HG02970 (cell line): ENCODE results near the gene LRPPRC.
"Not testable (repeated sequence)": the region's sequence is repeated elsewhere in the genome, so short reads cannot be mapped to it uniquely, and the experiment has no call there.

ENCODE experiments used
- ATAC-seq: cut with Tn5 transposase; IDR thresholded peaks from one replicate; pipeline ENCODE4 v1.9.1; 2021; ENCODE audit warnings: mild to moderate bottlenecking, moderate library complexity, moderate number of reproducible peaks; ENCODE audit not compliant: unreplicated experiment, low FRiP score

LRPPRC gene

DNA sequence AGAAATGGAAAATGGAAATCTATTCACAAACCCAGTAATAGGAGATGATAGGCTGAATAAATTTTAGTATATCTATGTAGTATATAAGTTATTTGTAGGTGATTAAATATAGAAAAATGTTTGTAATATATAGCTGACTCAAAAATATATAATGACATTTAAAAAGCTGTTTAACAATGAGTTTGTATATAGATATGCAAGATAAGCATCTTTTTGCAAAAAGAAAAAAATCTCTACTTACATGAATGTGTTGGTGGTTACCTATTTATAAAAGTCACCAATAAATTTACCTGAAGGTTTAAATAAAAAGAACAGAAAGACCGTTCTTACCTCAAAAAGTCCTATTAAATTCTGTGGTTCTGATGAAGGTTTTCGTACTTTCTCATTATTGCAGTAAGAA lies 71.3 kb downstream of the LRPPRC start:
- no peak for ATAC-seq

DNA sequence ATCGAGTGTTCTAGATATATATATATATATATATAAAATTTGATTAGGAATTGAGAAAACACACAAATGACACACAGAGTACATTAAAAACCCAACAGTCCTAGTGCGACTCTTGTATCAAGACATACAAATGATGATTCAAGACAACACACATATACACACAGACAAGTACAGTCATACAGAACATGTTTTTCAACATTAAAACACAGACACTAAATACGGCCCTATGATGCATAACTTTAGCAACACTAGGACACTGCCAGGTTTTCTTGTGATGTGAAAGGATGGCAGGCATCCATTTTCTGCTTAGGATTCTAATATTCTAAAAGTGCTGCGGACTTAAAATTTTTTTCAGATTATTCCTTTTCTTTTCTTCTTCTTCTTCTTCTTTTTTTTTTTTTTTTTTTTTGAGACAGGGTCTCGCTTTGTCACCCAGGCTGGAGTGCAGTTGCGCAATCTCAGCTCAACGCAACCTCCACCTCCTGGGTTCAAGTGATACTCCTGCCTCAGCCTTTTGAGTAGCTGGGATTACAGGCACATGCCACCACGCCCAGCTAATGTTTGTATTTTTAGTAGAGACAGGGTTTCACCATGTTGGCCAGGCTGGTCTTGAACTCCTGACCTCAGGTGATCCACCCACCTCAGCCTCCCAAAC lies 84.5 kb downstream of the LRPPRC start:
- ATAC-seq, result not testable (repeated sequence)

DNA sequence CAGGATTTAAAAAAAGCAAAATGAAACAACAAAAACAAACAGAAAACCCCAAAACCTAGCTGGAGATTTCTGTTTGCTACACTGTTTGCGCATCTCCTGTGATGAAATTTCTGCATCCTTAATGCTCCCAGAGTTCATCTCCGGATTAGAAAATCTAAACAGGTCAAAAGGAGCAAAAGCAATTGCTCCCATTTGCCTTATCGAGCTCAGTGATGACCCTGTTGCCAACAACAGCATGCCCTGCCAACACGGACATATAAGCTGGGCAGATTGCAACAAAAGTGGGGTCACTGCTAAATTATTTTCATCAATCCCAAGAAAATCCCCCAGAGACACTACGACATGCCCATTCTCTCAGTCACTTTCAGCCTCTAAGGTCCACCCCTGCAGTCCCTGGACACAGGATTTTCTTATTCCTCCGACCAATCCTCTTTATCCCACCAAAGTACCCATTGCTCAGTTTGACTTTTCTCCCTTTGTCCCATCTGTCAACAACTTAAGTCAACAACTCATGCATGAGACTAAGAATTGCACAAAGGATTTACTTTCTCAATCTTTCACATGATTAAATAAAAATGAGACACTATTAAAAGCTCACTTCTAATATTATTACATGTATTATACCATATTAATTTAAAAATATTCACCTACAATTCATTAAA lies 89.2 kb downstream of the LRPPRC start:
- ATAC-seq, result no peak

DNA sequence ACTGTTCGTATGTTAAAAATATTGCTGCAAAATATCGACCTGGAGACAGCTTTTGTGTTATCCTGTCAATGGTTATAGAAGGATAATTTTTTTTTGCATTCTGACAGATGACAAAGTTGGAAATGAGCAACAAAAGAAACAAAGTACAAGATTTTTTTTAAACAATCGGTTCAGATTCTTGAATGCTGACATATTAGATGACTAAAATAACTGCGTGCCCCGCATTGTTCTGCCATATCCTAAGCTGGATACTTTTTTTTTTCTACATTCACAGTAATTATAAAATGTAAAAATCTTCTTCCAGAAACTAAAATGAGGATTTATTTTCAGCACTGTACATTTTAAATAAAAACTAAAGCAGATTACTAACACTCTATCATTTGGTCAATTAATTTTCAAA lies 89.9 kb downstream of the LRPPRC start:
- no peak for ATAC-seq

DNA sequence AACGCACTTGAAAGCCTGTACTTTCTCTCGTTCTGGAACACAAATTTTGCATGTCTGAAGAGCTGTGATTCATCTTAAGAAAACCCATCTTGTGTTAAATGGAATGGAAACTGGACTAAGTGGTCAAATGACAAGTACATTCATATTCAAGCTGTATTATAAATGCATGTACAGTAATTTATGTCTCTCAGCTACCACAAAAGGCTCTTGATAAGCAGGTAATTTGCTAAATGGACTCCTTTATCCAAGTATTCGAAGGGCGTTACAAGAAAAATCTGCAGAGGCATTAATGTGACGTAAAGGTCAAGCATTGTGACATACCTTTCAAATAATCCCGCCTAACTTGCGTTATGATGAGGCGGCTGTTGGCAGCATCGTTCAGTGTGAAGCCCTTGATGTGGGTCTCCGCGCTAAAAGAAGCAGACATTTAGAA lies 90.4 kb downstream of the LRPPRC start:
- ATAC-seq, result no peak

DNA sequence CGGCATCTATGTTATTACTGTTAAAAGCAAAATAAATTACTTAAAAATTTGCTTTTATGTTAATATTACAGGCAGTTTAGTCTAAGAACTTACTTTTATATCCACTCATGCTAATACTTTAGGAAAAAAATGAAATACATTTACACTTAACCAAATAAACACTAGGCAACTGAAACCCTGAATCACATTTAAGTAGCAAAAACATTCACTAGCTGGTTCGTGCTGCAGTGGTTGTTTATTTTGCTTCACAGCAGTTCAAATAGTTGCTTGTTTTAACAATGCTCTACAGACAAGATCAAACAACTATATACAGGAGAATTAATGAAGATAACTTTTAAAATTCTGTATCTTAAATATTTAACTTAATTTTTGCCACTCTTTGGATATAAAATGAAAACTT lies 96.2 kb downstream of the LRPPRC start:
- no peak for ATAC-seq

DNA sequence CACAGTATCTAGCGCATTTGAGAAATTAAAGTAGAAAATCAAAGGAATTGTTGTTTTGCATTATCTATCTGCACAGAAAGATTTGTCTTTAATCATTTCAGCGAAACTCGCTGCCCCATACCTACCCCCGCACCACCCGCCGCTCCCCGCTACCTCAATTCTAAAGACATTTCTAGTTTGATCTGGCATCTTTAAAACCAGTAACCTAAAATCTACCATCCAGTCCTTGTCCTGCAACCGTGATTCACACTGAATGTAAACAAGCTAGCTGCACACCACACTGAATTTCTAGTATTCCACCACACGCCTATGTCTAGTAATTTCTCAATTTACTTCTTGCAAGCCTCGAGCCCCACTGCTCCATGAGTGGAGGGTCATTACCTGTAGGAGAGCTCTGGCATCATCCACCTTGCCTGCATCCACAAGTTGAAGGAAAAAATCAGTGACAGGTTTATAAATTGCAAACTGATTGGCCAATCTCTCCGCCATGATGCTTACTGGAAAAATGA lies 96.9 kb downstream of the LRPPRC start:
- no peak for ATAC-seq

DNA sequence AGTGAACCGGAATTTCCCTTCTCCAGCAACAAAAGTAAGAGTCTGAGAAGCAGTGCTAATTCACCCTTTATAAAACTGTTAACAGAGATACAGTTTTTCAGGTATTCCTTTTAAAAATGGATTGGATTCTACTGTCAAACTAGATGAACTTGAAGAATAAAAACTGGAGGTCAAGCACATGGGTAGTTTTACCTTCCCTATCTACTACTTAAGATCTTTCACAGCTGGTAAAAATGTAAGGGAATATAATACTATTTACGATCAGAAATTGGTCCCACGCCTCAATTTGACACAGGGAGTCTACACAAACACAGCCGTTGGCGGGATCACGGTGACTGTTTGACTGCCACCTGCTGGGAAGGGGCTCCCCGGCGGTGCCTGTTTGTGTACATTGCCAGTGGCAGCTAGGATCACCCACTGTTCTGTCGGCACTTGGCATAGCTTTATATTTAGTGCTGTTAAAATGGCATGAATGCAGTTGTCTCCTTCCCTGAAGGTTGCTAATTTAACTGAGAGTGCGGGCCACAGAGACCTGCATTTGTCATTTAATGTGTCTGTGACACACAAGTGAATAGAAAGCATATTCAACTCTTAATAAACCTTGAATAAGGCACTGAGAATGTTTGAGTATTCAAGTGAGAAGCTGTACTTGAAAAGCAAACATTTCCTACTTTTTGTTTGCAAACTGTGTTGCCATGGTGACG lies 97.5 kb downstream of the LRPPRC start:
- no peak for ATAC-seq

DNA sequence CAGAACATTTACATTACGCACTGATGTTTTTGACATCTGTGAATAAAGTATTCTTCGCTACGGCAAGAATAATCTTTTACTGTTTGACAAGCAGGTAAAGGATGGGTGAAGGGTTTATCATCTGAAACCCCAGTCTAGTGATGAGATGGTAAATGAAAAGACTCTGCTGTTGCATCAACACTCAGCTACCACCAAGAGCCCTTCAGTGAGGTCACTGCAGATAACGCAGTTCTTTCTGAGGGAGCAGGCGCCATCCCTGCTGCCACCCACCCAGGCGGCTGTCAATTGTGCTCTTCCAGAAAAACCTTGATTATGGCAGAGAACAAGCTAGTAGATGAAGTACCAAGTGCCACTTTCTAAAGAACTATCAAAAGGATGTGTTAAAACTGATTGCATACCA lies 98.3 kb downstream of the LRPPRC start:
- ATAC-seq, result no peak

DNA sequence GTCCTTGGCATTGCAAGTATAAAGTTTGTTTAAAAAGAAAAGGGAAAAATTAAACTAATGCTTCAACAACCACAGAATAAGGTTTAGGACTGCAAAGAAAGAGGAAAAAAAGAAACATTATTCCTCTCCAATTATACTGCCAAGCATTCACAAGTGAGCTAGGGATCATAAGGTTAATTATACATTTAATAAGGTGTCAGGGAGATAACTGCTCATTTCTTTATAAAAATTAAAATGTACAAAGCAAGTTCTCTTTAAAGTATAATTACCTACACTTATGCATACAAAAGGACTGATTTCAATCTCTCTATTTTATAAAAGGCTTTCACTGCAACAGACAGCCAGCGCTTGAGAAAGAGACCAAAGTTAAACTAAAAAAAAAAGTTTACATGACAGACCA lies 98.9 kb downstream of the LRPPRC start:
- ATAC-seq, result no peak

DNA sequence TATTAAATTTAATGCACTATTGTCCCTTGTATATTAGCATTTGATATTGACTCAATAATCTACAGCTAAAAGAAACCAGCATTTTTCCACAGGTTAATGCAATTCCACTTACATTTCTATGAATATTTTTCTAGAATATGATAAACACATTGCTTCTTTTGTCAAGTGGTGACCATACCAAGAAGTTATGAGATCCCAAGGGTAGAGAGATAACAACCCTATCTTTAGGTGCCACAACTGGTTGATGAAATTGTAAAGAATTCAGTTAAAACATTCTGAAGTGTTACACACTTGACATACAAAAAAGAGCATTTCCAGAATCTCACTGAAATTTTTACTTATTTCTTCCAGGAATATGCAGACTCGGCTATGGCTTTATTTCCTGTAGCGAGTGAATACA lies 101.0 kb downstream of the LRPPRC start:
- no peak for ATAC-seq

DNA sequence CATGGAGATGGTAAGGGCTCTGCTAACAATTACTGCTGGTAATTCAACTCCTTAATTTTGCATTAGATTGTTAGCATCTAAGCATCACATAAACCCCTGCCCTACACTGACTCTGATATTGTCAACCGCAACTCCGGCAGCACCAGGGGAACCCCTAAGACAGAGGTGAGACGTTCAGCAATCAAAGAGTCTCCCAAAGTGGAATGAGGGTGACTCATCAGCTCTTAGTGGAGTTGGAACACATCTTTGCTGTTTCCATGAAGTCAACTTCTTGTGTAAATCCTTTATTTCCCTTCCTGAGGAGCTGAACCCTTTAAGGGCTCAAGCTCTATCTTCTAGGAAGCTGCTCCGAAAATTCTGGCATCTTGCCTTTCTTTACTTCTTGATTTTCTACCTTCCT lies 104.9 kb downstream of the LRPPRC start:
- ATAC-seq, result no peak

DNA sequence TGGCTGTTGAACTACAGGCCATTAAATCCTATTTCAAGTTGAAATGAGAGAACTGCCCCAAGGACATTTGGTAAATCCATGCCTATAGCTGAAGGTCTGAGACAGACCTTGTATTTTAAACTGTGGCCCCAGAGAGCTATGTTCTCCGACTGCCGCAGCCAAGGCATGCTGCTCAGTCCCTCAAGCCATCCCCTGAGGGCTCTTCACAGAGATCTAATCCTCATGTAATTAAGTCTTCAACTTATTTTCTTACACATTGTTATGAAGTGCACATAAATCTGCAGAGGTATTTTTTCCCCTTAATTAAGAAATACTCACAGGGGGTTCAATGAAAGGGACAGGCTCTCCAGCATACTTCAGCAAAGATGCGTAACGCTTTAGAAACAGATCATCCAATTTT lies 106.4 kb downstream of the LRPPRC start:
- ATAC-seq, result no peak

DNA sequence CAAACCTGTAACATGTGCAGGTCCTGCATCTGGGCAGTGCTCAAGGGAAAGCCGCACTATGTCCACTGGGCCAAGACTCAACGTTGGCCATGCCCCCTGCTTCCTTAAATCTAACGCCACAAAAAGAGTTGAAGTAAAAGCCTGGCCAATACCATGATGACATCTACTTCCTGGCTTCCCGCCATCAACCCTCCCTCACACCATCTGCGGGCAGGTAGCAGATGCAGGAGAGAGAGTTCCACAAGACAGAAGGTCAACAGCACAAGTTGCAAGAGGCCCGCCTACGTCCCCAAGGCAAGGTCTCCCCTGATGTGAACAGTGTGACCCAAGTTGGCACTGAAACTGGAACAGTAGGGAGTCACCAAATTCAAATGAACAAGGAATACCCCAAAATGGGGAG lies 108.6 kb downstream of the LRPPRC start:
- no peak for ATAC-seq

DNA sequence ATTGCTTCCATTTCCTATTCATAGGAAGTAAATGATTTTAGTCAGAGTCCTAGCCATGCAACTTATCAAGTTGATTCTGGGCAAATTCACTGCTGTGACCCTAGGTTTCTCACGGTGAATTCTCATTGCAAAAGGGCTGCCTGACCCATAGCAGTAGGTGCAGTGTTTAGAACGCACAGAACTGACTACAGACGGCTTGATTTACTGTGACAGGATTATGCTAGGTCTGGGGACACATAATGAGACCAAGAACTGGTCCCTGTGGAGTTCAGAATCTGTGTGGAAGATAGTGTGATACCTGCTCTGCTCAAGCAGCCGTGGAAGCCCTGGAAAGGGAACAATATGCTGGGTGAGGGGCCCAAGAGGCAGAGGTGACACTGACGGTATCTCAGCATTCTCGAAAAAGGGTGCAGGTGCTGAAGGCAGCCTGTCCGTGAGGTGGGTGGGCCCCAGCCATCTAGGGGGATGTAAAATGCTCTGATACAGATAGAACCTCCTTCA lies 110.6 kb downstream of the LRPPRC start:
- ATAC-seq, result no peak

DNA sequence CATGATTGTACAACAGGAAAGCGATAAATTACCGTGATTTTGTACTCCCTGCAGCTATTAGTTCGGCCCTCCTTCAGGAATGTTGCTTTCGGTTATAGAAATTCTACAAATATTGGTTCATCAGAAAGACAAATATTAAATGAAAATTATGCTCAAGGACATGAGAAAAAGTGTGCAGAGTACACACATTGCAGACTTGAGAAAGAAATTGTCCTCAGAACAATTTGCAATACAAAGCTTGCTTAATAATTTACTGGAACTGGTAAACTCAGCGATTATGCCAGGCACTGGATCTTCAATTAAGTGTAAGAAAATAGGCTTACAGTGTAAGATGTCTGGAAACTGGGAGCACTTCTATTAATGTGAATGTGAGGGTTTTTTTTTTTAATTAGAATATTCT lies 111.1 kb downstream of the LRPPRC start:
- no peak for ATAC-seq

DNA sequence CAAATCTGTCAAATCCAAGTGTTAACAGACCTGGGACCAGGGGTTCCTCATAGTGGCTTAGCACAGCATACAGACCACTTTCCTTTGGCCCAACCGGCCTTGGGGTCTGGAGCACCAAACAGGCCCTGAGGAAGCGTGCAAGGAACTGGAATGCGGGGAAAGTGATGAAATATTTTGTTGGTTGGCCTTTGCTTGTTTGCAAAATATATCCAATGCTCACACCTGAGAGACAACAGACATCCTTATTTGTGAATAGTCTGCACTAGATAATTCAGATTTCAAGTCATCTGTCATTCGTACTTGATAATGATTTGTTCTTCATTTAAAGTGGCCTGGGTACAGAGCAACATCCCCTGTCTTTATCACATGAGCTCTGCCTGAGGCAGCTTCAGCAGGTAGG lies 113.5 kb downstream of the LRPPRC start:
- ATAC-seq, result no peak

DNA sequence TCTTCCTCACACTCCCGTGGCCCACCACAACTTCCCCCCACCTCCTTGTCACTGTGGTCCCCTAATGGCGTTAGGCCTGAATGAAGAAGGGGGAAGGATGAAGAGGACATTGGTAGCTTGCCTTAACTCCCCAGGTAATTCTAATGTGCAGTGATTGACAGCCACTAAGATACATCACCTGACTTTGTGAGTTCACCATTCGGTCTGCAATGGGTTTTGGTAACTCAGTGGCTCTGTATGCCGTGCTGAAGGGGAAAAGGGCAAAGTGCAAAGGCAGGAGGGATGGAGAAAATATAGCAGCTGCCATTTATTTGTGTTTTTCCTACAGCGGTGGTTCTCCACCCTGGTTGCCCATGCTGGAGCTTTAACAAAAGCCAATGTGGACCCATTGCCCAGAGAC lies 114.8 kb downstream of the LRPPRC start:
- no peak for ATAC-seq

DNA sequence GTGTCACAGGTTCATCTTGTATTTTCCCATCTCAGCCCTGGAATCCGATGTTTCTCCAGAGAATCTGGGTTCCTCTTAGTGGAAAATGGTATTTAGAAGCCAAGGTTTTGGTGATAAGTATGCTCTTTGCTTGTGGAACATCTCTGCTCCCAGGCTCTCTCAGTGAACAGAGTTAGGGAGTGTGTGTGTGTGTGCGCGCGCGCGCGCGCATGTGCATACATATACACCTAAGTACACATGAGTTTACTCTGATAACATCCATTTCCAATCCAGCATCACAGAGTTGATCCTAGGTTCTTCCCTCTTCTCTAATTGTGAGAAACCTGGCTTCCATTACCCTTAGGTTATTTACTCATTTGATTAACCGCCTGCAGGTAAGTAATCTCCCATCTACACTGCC lies 115.3 kb downstream of the LRPPRC start:
- no peak for ATAC-seq

DNA sequence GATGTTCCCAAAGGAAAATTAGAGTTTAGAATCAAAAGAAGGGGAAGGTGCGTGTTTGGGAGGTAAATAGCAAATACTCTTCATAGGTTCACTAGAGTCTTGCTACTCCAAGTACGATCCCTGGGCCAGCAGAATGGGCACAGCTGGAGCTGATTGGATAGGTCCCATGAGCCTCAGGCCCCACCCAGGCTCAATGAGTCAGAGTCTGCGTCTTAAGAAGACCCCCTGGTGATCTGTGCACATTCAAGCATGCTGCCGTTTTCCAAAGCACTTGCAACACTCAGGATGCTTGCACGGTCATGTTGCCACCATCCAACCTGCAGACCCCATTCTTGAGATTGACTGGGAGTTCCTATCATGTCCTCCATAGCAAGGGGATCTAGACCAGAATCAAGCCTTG lies 116.5 kb downstream of the LRPPRC start:
- no peak for ATAC-seq

DNA sequence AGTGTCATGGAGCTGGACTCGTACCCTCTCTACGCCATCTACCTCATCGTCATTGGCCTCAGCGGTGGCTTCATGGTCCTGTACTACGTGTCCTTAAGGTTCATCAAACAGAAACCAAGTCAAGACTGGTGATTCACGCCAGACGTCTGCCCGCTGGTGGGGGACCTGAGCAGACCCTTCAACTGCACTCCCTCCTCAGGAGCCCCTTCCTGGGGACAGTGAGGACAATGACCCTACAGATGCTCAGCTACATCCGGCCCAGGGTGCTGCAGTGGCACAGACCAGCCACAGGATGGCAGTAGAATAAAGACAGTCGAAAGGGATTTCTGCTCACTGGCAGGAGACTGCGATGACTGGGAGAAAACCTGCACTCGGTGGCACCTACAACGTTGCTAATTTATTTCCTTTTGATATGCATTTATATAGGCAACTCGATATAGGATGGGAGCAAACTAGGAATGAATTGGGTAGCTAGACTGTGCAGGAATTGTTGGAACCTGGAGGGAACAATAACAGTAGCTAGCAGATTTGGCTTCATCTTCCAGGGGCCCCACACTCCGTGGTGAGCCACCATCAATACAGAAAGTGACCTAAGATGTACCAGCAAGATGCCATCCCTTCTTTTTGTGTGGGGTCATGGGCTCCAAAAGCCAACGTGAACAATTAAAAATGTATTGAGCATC lies 117.9 kb downstream of the LRPPRC start:
- no peak for ATAC-seq
